ENCODE measurements around the gene THBD.

THBD gene

DNA sequence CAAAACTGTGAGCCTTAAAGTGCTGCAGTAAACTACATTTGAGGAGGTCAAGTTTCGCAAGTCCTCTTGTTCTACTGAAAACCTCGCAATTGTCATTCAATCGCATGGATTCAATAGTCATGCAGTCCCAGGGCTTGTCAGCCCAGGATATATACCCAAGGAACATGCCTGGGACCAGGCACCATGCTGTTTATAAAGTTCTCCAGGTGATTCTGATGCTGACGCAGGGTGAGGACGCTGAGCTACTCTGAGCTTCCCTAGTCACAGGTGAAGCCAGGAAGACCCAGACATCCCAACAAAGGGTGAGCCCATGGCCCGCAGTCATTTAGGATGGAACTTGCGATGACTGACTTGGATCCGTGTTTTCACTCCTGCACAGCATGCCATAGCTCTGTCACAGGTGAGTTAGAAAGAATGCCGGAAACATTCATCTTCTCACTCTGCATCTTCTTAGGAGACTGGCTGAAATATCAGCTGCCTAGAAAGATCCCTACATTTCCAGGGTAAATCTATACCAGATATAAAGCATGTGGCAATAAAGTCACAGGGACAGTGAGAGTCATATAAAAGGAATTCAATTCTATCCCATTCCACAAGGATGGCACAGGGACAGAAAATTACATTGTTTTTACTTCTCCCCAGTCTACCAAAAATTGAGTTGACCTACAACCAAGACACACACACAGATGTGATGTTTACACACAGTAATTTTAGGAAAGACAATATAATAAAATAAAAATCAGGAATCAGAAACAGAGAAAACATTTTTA, 41.4 kb downstream of the THBD start:
- DNase-seq: no peak

DNA sequence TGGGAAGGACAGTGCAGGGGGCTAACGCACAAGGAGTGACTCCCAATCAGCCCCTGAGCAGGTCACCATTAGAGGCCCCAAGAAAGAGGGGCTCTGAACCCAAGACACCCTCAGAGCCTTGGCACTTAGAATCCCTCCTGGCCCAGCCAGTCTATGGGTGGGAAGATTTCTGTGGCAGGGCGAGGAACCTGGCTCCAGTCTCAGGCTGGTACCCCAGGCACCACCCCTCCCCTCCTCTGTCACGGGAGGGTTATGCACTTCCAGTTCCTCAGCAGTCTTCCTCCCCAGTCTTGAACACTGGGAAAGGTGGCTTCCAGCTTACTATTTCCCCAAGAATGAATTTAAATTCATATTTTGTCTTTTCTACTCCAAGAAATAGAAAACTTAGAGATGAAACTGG, 42.0 kb downstream of the THBD start:
- DNase-seq: no peak

GRCh38 chr20:23005776-23006175, 43.7 kb downstream of the THBD start:
- no peak for DNase-seq

DNA sequence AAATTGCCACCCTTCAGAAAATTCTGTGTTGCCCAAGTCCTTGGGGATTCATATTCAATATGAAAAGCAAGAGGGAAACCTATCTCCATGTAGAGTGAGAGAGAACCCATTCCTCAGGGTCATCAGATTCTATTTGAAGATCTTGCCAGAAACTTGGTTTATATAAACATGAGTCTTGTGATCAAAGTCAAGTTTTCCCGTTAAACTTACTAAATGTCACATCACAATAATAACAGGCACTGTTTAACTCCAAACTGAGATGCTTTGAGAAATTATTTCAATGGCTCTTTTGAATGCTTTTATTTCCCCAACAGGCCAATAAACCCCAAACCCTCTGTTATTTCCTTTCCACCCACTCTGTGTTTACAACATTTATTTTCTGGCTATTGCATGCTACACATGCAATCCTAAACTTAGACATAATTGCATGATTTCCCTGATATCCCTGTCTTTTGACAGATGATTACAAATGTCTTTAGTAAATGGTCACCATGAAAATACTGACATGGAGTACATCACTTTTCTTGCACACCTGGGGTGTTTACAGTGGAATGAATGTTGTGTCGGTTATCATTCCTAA, 45.5 kb downstream of the THBD start:
- no peak for DNase-seq

DNA sequence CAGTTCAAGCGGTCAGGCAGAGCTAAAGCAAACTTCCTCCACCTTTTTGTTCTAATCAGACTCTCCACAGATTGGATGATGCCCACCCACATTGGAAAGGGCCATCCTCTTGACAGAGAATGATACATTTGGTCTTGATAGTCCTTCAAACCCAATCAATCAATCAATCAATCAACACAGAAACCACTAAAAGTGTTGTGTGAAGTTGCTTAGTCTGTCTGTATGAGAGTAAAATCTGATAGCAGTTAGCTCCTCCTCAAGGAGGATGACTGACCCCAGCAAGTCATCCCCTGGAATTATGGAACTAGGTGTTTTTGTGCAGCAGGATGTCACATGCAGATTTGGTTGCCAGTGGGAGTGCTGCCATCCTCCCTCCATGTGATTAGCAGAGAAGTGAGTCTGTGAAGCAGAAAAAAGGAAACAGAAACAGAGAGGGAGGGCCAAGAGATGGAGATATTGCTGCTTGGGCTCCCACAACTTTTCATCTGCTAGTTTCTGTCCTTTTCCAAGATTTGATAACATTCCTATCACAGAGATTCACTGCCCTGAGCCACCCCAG, 46.3 kb downstream of the THBD start:
- DNase-seq: no peak

GRCh38 chr20:23002276-23002675, 47.2 kb downstream of the THBD start:
- no peak for DNase-seq

GRCh38 chr20:23000232-23000947, 49.1 kb downstream of the THBD start:
- no peak for DNase-seq

DNA sequence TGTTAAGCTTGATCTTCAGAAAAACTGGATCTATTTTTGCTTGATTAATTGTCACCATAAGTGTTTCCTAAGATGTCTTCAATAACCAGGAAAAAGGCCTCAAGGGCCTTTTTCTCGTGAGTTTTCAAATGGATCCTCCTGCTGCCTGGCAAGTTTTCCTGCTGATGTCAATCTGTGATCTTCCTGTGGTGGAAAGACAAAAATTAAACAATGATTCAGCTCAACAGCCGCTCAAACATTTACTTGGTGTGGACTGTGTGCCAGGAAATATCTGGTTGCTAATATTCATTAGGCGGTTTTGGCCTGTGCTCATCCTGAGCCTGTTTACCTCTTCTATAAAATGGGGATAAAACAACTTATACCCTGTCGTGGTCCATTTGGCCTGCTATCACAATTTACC, 49.7 kb downstream of the THBD start:
- DNase-seq: no peak

GRCh38 chr20:22998476-22998875, 51.0 kb downstream of the THBD start:
- DNase-seq: no peak

- DNase-seq: no peak
Observed at GRCh38 chr20:22995923-22996322, 53.5 kb downstream of the THBD start.
